HG03196 (cell line): ENCODE data around the gene ZFHX2.

ENCODE experiments used
- ATAC-seq: cut with Tn5 transposase; IDR thresholded peaks from one replicate; pipeline ENCODE4 v1.9.1; 2021; ENCODE audit not compliant: unreplicated experiment

The ZFHX2 gene

DNA sequence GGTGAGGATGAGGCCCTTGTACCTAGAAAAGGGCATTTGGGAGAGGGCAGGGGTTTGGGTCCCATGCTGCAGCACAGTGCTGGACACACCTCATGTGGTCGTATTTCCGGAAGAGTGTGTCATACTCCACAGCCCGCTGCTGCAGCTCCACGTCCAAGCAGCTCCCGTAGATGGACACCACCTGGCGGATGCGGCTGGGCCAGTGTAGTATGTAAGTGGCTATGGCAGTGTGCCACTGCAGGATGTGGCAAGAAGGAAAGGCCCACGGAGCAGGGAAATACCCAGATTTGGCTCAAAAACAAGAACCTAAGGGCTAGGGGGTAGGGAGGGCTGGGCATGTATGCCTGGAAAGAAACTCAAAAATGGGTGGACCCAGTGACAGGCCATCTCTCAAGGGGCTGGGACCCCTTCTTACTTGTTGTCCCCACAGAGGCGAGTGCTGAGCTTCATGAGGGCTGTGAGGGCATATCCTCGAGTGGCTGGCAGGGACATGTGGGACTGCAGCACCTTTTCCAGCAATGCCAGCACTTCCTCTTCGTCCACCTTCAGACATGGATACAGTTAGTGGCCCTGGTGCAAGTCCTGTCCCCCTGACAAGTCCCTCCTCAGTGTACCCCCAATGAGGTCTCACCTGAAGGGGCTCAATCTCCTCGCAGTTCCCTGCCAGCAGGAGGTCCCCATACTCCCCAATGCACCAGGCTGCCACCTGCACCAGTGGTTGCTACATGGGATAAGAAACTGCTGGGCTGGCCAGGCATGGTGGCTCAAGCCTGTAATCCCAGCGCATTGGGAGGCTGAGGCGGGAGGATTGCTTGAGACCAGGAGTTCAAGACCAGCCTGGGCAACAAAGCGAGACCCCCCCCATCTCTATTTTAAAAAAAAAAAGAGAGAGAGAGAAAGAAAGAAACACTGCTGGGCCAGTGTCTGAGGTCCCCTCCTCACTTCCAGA, 10.6 kb upstream of the ZFHX2 start:
- no peak for ATAC-seq

- ATAC-seq: no peak
Observed at GRCh38 chr14:23561259-23561658, 9.7 kb upstream of the ZFHX2 start.

GRCh38 chr14:23559926-23560520, 8.5 kb upstream of the ZFHX2 start:
- ATAC-seq: no peak

- ATAC-seq: no peak
Observed at GRCh38 chr14:23559010-23559925, 7.7 kb upstream of the ZFHX2 start.

DNA sequence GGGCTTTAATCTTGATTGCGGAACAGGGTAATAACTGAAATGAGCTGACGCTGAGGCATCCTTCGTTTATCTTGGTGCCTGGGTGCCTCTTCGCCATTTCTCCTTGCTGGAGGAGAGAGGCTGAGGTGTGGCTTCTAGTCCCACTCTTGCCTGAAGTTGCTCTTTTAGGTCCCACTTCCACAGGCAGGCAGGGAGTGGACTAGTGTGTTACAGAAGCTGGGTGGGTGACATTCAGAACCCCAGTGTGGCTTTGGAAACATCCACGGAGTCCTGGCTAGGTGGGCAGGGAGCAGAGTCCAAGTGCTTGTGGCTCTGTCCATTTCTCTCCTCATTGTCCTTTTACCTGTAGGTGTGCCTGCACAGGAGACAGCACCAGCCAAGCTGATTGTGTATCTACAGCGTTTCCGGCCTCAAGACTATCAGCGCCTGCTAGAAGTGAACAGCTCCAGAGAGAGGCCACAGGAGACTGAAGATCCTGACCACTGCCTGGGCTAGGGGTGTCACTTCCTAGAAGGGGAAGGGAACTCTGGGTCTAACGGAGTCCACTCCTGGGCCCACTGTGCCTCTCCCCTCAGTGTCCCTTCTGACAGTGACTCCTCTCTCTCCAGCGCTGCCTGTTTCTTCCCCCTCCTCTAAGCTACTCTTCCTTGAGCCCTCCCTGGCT, 6.9 kb upstream of the ZFHX2 start:
- no peak for ATAC-seq

DNA sequence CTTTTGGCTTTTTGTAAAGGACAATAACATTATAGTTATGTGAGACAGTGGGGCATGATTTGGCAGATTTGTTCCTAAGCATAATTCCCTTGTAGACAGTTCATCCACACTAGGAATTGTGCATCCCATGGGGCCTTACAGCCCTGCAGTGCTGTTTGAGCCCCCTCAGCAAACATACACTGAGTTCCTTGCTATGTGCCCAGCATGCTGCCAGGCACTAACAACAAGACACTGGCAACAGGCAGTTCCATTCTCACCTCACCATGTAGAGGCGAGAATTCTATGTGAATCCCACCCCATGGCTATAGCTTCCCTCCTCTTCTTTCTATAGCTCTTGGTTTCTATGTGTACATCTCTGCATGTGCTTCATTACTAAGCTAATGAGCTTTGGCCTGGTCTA, 6.4 kb upstream of the ZFHX2 start:
- no peak for ATAC-seq

DNA sequence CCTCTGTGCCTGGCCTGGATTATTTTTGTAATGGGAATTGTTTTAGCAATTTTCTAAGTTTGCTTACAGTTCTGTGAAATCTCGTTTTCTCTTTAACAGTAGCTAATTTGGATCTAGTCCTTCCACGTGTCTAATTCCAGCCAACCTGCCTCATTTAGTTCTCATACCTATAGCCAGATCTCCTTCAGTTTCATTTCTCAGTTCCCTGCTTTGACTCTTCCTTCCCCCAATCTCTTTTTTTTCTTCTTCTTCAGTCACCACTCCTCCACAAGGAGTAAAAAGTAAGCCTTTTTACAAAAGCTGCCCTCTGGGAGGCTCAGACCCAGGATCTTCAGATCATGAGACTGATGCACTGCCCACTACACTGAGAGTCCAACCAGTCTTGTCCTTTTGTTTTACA, 6.0 kb upstream of the ZFHX2 start:
- no peak for ATAC-seq

DNA sequence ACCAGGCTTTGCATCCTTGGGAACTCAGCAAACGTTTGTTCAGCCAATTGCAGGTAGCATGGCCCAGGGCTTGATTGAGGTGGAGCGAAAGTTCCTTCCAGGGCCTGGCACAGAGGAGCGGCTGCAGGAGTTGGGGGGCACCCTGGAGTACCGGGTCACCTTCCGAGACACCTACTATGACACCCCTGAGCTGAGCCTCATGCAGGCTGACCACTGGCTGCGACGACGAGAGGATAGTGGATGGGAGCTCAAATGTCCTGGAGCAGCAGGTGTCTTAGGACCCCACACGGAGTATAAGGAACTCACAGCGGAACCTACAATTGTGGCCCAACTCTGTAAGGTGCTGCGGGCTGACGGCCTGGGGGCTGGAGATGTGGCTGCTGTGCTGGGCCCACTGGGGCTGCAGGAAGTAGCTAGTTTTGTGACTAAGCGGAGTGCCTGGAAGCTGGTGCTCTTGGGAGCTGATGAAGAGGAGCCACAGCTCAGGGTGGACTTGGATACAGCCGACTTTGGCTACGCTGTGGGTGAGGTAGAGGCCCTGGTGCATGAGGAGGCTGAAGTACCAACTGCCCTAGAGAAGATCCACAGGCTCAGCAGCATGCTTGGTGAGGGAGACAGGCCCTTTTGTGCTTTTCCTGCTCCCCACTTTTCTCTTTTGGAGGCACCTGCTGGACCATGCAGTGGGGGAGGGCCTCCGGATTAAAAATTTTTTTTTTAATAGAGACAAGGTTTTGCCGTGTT, 5.3 kb upstream of the ZFHX2 start:
- ATAC-seq: no peak

- ATAC-seq: peak; percentile 88
Observed at GRCh38 chr14:23555882-23556699, 4.5 kb upstream of the ZFHX2 start, which contains the start of gene THTPA. TSS of gene THTPA (plus strand) at chr14:23556271. CDS start at chr14:23556758, 487 bp downstream.

DNA sequence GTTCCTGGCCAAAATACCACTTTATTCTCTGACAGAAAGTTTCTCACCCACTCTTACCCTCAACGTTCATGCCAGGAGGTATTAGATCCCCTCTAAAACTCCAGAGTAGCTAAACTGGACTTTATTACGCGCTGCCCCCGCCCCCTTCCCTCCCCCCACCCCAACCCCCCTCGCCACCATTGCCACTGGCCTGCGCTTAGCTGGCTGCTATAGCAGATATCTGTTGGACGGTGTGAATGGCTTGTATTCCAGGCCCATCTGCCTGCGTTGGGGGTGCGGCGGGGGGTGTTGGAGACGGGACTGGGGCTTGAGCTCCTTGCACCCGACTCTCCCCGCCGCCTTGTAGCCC, 3.9 kb upstream of the ZFHX2 start:
- ATAC-seq: no peak

GRCh38 chr14:23550812-23551265, 726 bp downstream of the ZFHX2 start:
- no peak for ATAC-seq

GRCh38 chr14:23550131-23550811, 1.3 kb downstream of the ZFHX2 start:
- ATAC-seq: no peak

GRCh38 chr14:23548351-23549318, 2.9 kb downstream of the ZFHX2 start:
- ATAC-seq: no peak

GRCh38 chr14:23547924-23548323, 3.6 kb downstream of the ZFHX2 start:
- no peak for ATAC-seq

- no peak for ATAC-seq
Observed at GRCh38 chr14:23546450-23547035, 5.0 kb downstream of the ZFHX2 start.

DNA sequence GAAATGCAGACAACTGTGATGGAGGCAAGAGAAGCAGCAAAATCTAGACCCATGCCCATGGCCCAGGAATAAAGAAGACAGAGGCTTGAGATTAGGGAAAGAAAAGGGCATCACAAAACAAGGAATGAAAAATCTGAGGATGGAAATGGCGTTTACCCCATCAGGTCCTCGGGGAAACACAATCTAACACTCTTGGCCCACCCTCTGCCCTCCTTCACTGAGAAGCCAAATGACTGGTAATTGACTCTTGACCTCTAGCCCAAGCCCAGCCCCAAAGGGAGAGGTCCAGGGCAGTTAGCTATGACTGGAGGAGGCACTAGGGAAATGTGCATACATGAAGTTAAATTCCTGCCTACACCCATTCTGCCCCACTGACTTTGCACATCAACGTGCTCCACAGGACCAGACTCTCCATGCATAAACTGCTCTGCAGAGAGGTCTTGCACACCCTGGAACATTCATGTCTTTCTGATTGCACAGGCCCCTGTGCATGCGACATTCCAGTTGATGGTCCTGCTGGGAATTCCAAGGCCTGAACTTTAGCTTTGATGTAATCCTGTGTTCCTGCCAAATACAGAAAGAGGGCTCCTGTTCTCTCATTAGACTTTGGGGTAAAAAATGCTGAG, 5.7 kb downstream of the ZFHX2 start:
- ATAC-seq: no peak
